ENCODE measurements around the gene EXPH5.

EXPH5 gene

GRCh38 chr11:108561535-108561991 is 32.0 kb downstream of the EXPH5 start:
- no peak for DNase-seq

- DNase-seq, result no peak
Measured at GRCh38 chr11:108559904-108560303, 33.7 kb downstream of the EXPH5 start.

- DNase-seq, result no peak
Measured at GRCh38 chr11:108559340-108559739, 34.2 kb downstream of the EXPH5 start.

GRCh38 chr11:108558222-108558621 is 35.3 kb downstream of the EXPH5 start:
- no peak for DNase-seq

- DNase-seq, result no peak
Measured at GRCh38 chr11:108556019-108556418, 37.5 kb downstream of the EXPH5 start.

- no peak for DNase-seq
Measured at GRCh38 chr11:108551651-108552462, 41.7 kb downstream of the EXPH5 start.

- DNase-seq, result no peak
Measured at GRCh38 chr11:108549319-108549885, 44.2 kb downstream of the EXPH5 start.

GRCh38 chr11:108545909-108546501 is 47.6 kb downstream of the EXPH5 start:
- DNase-seq, result no peak

GRCh38 chr11:108543316-108543964 is 50.1 kb downstream of the EXPH5 start:
- no peak for DNase-seq

- no peak for DNase-seq
Measured at GRCh38 chr11:108541531-108541930, 52.0 kb downstream of the EXPH5 start.

GRCh38 chr11:108538502-108538901 is 55.1 kb downstream of the EXPH5 start:
- no peak for DNase-seq

- DNase-seq, result no peak
Measured at GRCh38 chr11:108538022-108538424, 55.5 kb downstream of the EXPH5 start.

- DNase-seq, result no peak
Measured at GRCh38 chr11:108536783-108537182, 56.8 kb downstream of the EXPH5 start.

- no peak for DNase-seq
Measured at GRCh38 chr11:108535384-108535955, 58.1 kb downstream of the EXPH5 start.

- DNase-seq, result no peak
Measured at GRCh38 chr11:108534274-108534882, 59.2 kb downstream of the EXPH5 start.

GRCh38 chr11:108530426-108530825 is 63.1 kb downstream of the EXPH5 start:
- DNase-seq, result no peak

GRCh38 chr11:108527382-108527781 is 66.2 kb downstream of the EXPH5 start:
- DNase-seq, result no peak

GRCh38 chr11:108525161-108525560 is 68.4 kb downstream of the EXPH5 start:
- no peak for DNase-seq

- no peak for DNase-seq
Measured at GRCh38 chr11:108524422-108524821, 69.1 kb downstream of the EXPH5 start.

- DNase-seq, result no peak
Measured at GRCh38 chr11:108522318-108522717, 71.2 kb downstream of the EXPH5 start.

GRCh38 chr11:108518581-108518980 is 75.0 kb downstream of the EXPH5 start:
- no peak for DNase-seq

GRCh38 chr11:108516125-108516524 is 77.4 kb downstream of the EXPH5 start:
- no peak for DNase-seq

- DNase-seq, result no peak
Measured at GRCh38 chr11:108512708-108513107, 80.9 kb downstream of the EXPH5 start.
